ENCODE measurements around the gene STARD13. TPM values are rescaled to one million over a fixed set of nuclear protein-coding genes. Genes with fewer than 3 reads are reported as not detected.

The STARD13 gene
- total RNA-seq, 4 donors from 2014 or later = 36.8 to 65.6 (median 46.0) TPM

- no peaks in the 10 kb centered on the region for H3K27me3 ChIP-seq
- intact Hi-C loops (cut with DNase I; ENCODE audit: low total_unique reads) = no loop called here
- H3K4me3 ChIP-seq = no peak overlapping the region
- peak overlapping the region; percentile 31 to 50 for H3K27ac ChIP-seq
- peaks cover 4 to 10% of the 10 kb centered on the region in 2 donors for H3K4me1 ChIP-seq
- no peaks in the 10 kb centered on the region for H3K9me3 ChIP-seq
- no peaks in the 10 kb centered on the region for H3K36me3 ChIP-seq
- TF ChIP-seq POLR2A (IDR thresholded peaks at IDR 0.05) (no peak), CTCF (IDR thresholded peaks at IDR 0.05) (no peak)
- DNase-seq = no peak
Observed at GRCh38 chr13:33213797-33214196, 71.8 kb downstream of the STARD13 start.

DNA sequence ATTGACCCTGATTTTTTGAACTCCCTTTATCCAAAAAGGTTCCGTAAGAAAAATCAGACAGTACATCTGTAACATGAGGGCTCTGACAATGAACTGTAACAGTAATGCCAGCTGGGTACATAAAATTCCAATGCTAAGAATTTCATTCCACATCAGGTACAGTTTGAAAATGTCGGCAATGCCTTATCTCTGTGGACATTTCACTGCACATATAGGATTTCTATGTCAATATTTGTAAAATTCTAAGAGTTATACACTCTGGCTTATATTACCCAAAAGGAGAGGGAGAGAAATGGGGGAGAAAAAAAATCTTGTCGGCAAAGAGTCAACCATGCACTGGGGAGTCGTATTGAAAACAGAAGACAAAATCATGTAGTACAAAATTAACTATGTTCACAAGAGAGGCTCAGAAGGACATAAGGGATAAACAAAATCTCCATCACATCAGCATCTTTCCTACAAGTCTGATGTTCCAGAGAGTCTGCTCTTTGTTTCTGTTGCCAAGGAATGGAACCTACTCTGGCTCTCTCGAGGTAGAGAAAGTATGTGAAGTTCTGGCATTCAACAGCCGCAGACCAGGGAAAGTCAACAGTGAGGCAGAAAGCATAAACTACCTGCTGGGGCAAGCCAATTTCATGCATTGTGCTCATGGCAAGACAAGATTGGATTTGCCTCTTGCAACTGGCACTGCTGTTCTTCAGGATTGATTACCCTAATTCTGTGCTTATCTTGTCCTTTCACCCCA, 72.4 kb downstream of the STARD13 start:
- peak overlapping the region in 1 of 2 donors; percentile 50 for H3K27ac ChIP-seq

GRCh38 chr13:33212396-33212795, 73.2 kb downstream of the STARD13 start:
- intact Hi-C loops (cut with DNase I; ENCODE audit: low total_unique reads) = no loop called here
- no peak overlapping the region for H3K4me3 ChIP-seq
- TF ChIP-seq POLR2A (IDR thresholded peaks at IDR 0.05) = no peak
- H3K9me3 ChIP-seq = no peaks in the 10 kb centered on the region
- no peaks in the 10 kb centered on the region for H3K36me3 ChIP-seq
- H3K4me1 ChIP-seq = peaks cover 4 to 7% of the 10 kb centered on the region in 2 donors
- no peaks in the 10 kb centered on the region for H3K27me3 ChIP-seq
- no peak for DNase-seq
- no peak overlapping the region for H3K27ac ChIP-seq

More for the DNA sequence above, 72.4 kb downstream of the STARD13 start:
- intact Hi-C loops (cut with DNase I; ENCODE audit: low total_unique reads) = no loop called here
- H3K4me1 ChIP-seq = peaks cover 4 to 7% of the 10 kb centered on the region in 2 donors
- no peaks in the 10 kb centered on the region for H3K36me3 ChIP-seq
- TF ChIP-seq POLR2A (IDR thresholded peaks at IDR 0.05) (no peak), CTCF (IDR thresholded peaks at IDR 0.05) (no peak)
- H3K9me3 ChIP-seq = no peaks in the 10 kb centered on the region
- H3K4me3 ChIP-seq = no peak overlapping the region
- no peak for DNase-seq
- no peaks in the 10 kb centered on the region for H3K27me3 ChIP-seq

DNA sequence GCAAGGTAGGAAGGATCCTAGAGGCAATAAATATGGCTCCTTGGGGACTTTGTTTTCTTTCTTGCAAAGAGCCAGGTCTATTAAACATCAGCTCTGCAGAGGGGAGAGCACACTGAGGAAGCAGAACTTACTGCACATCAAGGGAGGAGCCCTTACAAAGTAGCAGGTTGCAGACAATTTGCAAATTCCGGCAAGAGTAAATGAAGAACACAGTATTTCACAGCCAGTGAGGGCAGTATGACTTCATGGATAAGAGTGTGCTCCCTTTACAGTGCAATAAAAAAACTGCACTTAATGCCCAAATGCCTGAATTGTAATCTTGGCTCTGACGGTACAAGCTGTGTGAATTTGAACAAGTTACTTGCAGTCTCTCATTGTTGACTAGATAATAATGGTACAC, 75.5 kb downstream of the STARD13 start:
- no peaks in the 10 kb centered on the region for H3K36me3 ChIP-seq
- H3K27me3 ChIP-seq = no peaks in the 10 kb centered on the region
- H3K9me3 ChIP-seq = no peaks in the 10 kb centered on the region
- no peaks in the 10 kb centered on the region for H3K4me1 ChIP-seq
- no peak for DNase-seq
- no peak overlapping the region for H3K4me3 ChIP-seq
- H3K27ac ChIP-seq = no peak overlapping the region
- intact Hi-C loops (cut with DNase I; ENCODE audit: low total_unique reads) = no loop called here
- TF ChIP-seq POLR2A (IDR thresholded peaks at IDR 0.05) (no peak), CTCF (IDR thresholded peaks at IDR 0.05) (no peak)

- no peak for DNase-seq
- H3K27ac ChIP-seq = peak overlapping the region in 1 of 2 donors; percentile 76
- no peaks in the 10 kb centered on the region for H3K36me3 ChIP-seq
- TF ChIP-seq CTCF (IDR thresholded peaks at IDR 0.05) (no peak), POLR2A (IDR thresholded peaks at IDR 0.05) (no peak)
- intact Hi-C loops (cut with DNase I; ENCODE audit: low total_unique reads) = no loop called here
- H3K9me3 ChIP-seq = no peaks in the 10 kb centered on the region
- no peaks in the 10 kb centered on the region for H3K27me3 ChIP-seq
- H3K4me3 ChIP-seq = no peak overlapping the region
- no peaks in the 10 kb centered on the region for H3K4me1 ChIP-seq
Observed at GRCh38 chr13:33208290-33209220, 77.0 kb downstream of the STARD13 start.
